Measurements from ENCODE around the gene FRY. TPM values are rescaled to one million over a fixed set of nuclear protein-coding genes. Genes with fewer than 3 reads are reported as not detected.
"Not testable (repeated sequence)": the region's sequence is repeated elsewhere in the genome, so short reads cannot be mapped to it uniquely, and the experiment has no call there.

FRY gene
- total RNA-seq, 2 experiments from 2014 or later: 3.0 to 7.0 TPM

DNA sequence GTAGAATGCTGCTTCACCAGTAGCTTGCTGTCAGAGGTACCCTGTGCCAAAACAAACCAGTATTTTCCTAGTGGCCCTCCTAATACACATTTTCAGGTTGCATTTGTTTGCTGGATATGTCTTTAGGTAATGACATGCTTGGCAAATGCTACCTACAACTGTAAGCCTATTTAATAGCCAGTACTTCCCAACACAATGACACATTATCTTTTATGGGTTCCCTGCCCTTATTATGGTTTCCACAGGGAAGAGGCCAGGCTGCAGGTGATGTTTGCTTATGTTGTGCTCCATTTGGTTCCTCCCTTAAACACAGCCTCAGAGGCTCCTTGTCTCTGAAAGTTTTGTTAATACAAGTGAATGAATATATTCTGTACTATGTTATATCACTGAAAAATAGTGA, 24.7 kb downstream of the FRY start:
- TF ChIP-seq EZH2phosphoT487 (IDR thresholded peaks at IDR 0.05; ENCODE audit: borderline replicate concordance, low read depth, low read length): no peak
- no peak for TF ChIP-seq CTCF (conservative IDR thresholded peaks at IDR 0.05; ENCODE audit: low read length)
- Histone ChIP-seq H3K9me3 (ENCODE audit: low read length) (no peaks in the 10 kb centered on the region), H3K79me2 (ENCODE audit: insufficient read depth, low read depth, low read length) (no peaks in the 10 kb centered on the region), H3K4me2 (ENCODE audit: low read length) (no peak overlapping the region), H3K4me1 (ENCODE audit: insufficient read depth, low read length, poor library complexity, severe bottlenecking) (no peaks in the 10 kb centered on the region), H4K20me1 (ENCODE audit: insufficient read depth, low read length) (no peaks in the 10 kb centered on the region), H3K4me3 (ENCODE audit: low read depth, low read length, poor library complexity, severe bottlenecking) (no peak overlapping the region), H3K9me2 (ENCODE audit: insufficient read depth, low read length) (no peaks in the 10 kb centered on the region), H2AFZ (ENCODE audit: low read length) (no peak overlapping the region), H3K36me3 (ENCODE audit: insufficient read depth, low read length) (no peaks in the 10 kb centered on the region), H3K27ac (ENCODE audit: low read depth, low read length, poor library complexity, severe bottlenecking) (no peak overlapping the region)
- intact Hi-C loops (cut with micrococcal nuclease; ENCODE audit: unreplicated experiment): no loop called here
- POLR2A ChIA-PET: interaction anchor here (0.7 to 1.6 kb wide), 2 partner anchors 10 to 941 kb away, joined by 4 to 5 read pairs; no protein-coding TSS in a partner anchor
- no peak for DNase-seq (ENCODE audit: low spot score)
- CTCF ChIA-PET (ENCODE audit: unreplicated experiment): no interaction called here
- no TSS peak for BruUV-seq (replicated peaks)

- H3K4me2 ChIP-seq (ENCODE audit: low read length); DNase-seq (ENCODE audit: low spot score); H3K4me3 ChIP-seq (ENCODE audit: low read depth, low read length, poor library complexity, severe bottlenecking); H3K9me2 ChIP-seq (ENCODE audit: insufficient read depth, low read length); H3K79me2 ChIP-seq (ENCODE audit: insufficient read depth, low read depth, low read length); H3K27ac ChIP-seq (ENCODE audit: low read depth, low read length, poor library complexity, severe bottlenecking); H3K4me1 ChIP-seq (ENCODE audit: insufficient read depth, low read length, poor library complexity, severe bottlenecking); intact Hi-C loops (cut with micrococcal nuclease; ENCODE audit: unreplicated experiment); POLR2A ChIA-PET; CTCF ChIA-PET (ENCODE audit: unreplicated experiment); H4K20me1 ChIP-seq (ENCODE audit: insufficient read depth, low read length); H2AFZ ChIP-seq (ENCODE audit: low read length); BruUV-seq (replicated peaks); H3K36me3 ChIP-seq (ENCODE audit: insufficient read depth, low read length); H3K9me3 ChIP-seq (ENCODE audit: low read length): not testable (repeated sequence)
These were observed 25.8 kb downstream of the FRY start for GRCh38 chr13:32057325-32057724.

- Histone ChIP-seq H3K36me3 (ENCODE audit: insufficient read depth, low read length) (no peaks in the 10 kb centered on the region), H3K9me2 (ENCODE audit: insufficient read depth, low read length) (no peaks in the 10 kb centered on the region), H4K20me1 (ENCODE audit: insufficient read depth, low read length) (no peaks in the 10 kb centered on the region), H3K79me2 (ENCODE audit: insufficient read depth, low read depth, low read length) (no peaks in the 10 kb centered on the region), H3K27ac (ENCODE audit: low read depth, low read length, poor library complexity, severe bottlenecking) (no peak overlapping the region), H3K4me3 (ENCODE audit: low read depth, low read length, poor library complexity, severe bottlenecking) (no peak overlapping the region), H2AFZ (ENCODE audit: low read length) (no peak overlapping the region), H3K9me3 (ENCODE audit: low read length) (no peaks in the 10 kb centered on the region), H3K4me2 (ENCODE audit: low read length) (no peak overlapping the region), H3K4me1 (ENCODE audit: insufficient read depth, low read length, poor library complexity, severe bottlenecking) (no peaks in the 10 kb centered on the region)
- POLR2A ChIA-PET: interaction anchor here (0.5 to 1.0 kb wide), 4 partner anchors 22 to 1948 kb away, joined by 3 read pairs; no protein-coding TSS in a partner anchor
- intact Hi-C loops (cut with micrococcal nuclease; ENCODE audit: unreplicated experiment): no loop called here
- CTCF ChIA-PET (ENCODE audit: unreplicated experiment): no interaction called here
- TF ChIP-seq EZH2phosphoT487 (IDR thresholded peaks at IDR 0.05; ENCODE audit: borderline replicate concordance, low read depth, low read length): no peak
- TF ChIP-seq CTCF (conservative IDR thresholded peaks at IDR 0.05; ENCODE audit: low read length): no peak
- BruUV-seq (replicated peaks): no TSS peak
- no peak for DNase-seq (ENCODE audit: low spot score)
These were observed 28.0 kb downstream of the FRY start for GRCh38 chr13:32059511-32059984.
